K562 (cell line): ENCODE data around the gene NCBP2. TPM values are rescaled to one million over a fixed set of nuclear protein-coding genes. Genes with fewer than 3 reads are reported as not detected.

Source experiments
- CHCHD3 ChIP-seq: fragments of 250-450 bp; sonication (Bioruptor Pico); IDR thresholded peaks from 2 replicates; pipeline ENCODE4 v2.1.2; 2022; ENCODE audit warnings: mild to moderate bottlenecking
- CHD1 ChIP-seq: fragments of 200-600 bp; sonication (generic); IDR thresholded peaks from one replicate; pipeline ENCODE4 v1.6.1; 2012; ENCODE audit warnings: mild to moderate bottlenecking, moderate library complexity, low read length, inconsistent platforms
- E2F3 ChIP-seq: fragments of 250-450 bp; sonication (Bioruptor Pico); IDR thresholded peaks from 2 replicates; pipeline ENCODE4 v1.4.0; 2020; ENCODE audit warnings: mild to moderate bottlenecking
- E2F6 ChIP-seq, 2 experiments: IDR thresholded peaks; 2 replicates each; pipeline ENCODE4 v1.6.1; 2011; ENCODE audit warnings: borderline replicate concordance in 1 of 2, control low read depth in 1 of 2, low read depth in 1 of 2, low read length in 1 of 2, mild to moderate bottlenecking in 1 of 2, mixed read lengths in 1 of 2, moderate library complexity in 1 of 2; ENCODE audit not compliant: insufficient read depth in 1 of 2, insufficient read length in 1 of 2, poor library complexity in 1 of 2, severe bottlenecking in 1 of 2; ENCODE audit errors: extremely low read depth in 1 of 2
- KLF13 ChIP-seq: fragments of 450-650 bp; IDR thresholded peaks from 2 replicates; pipeline ENCODE4 v1.6.1; 2016; ENCODE audit warnings: missing genetic modification characterization, low read depth, mild to moderate bottlenecking, missing compliant biosample characterization, moderate library complexity, borderline replicate concordance
- MAFG ChIP-seq: fragments of 450-650 bp; conservative IDR thresholded peaks from 2 replicates; pipeline ENCODE4 v1.6.1; 2016; ENCODE audit warnings: missing genetic modification characterization, missing compliant biosample characterization
- MNT ChIP-seq, 2 experiments: fragments of 450-650 bp; conservative IDR thresholded peaks; 2 replicates each; pipeline ENCODE4 v1.6.1; 2017; ENCODE audit warnings: mild to moderate bottlenecking in 2 of 2, moderate library complexity in 2 of 2
- NFE2 ChIP-seq: IDR thresholded peaks from 2 replicates; pipeline ENCODE4 v1.6.1; 2014; ENCODE audit warnings: antibody characterized with exemption, low read depth
- NKRF ChIP-seq: fragments of 450-650 bp; IDR thresholded peaks from 2 replicates; pipeline ENCODE4 v1.6.1; 2016; ENCODE audit warnings: borderline replicate concordance
- NUFIP1 ChIP-seq: fragments of 450-650 bp; IDR thresholded peaks from 2 replicates; pipeline ENCODE4 v1.6.1; 2018; ENCODE audit not compliant: partially characterized antibody
- OTX1 ChIP-seq: fragments of 450-650 bp; formaldehyde crosslinking; IDR thresholded peaks from 2 replicates; pipeline ENCODE4 v1.4.0; 2022; ENCODE audit warnings: mild to moderate bottlenecking
- RBM39 ChIP-seq: fragments of 200-400 bp; formaldehyde crosslinking; optimal IDR thresholded peaks from 2 replicates; pipeline ENCODE3; 2018; ENCODE audit warnings: low read depth, low read length
- TAF9B ChIP-seq: fragments of 450-650 bp; IDR thresholded peaks from 2 replicates; pipeline ENCODE4 v1.6.1; 2018; ENCODE audit warnings: mild to moderate bottlenecking; ENCODE audit not compliant: partially characterized antibody
- ZBTB26 ChIP-seq: fragments of 450-650 bp; formaldehyde crosslinking; IDR thresholded peaks from 2 replicates; pipeline ENCODE4 v1.4.0; 2022; ENCODE audit warnings: missing genetic modification characterization
- ZBTB8A ChIP-seq: fragments of 450-650 bp; IDR thresholded peaks from 2 replicates; pipeline ENCODE4 v1.6.1; 2018; ENCODE audit warnings: mild to moderate bottlenecking, moderate library complexity; ENCODE audit not compliant: partially characterized antibody
- ZNF143 ChIP-seq: sonication (generic); formaldehyde crosslinking; IDR thresholded peaks from 2 replicates; pipeline ENCODE4 v1.9.0; 2022; ENCODE audit warnings: mild to moderate bottlenecking, missing genetic modification reagents
- ZNF197 ChIP-seq: fragments of 200-800 bp; sonication (Bioruptor generic); IDR thresholded peaks from 2 replicates; pipeline ENCODE4 v1.6.1; 2016; ENCODE audit warnings: low read depth, missing genetic modification characterization, missing compliant biosample characterization
- ZNF263 ChIP-seq: sonication (generic); formaldehyde crosslinking; IDR thresholded peaks from 2 replicates; pipeline ENCODE4 v1.8.0; 2022; ENCODE audit warnings: mild to moderate bottlenecking, missing genetic modification reagents, borderline replicate concordance
- ZNF324 ChIP-seq: fragments of 250-450 bp; sonication (Bioruptor Pico); IDR thresholded peaks from 2 replicates; pipeline ENCODE4 v1.4.0; 2020; ENCODE audit warnings: mild to moderate bottlenecking
- ZNF507 ChIP-seq: conservative IDR thresholded peaks from 2 replicates; pipeline ENCODE4 v1.6.1; 2017; ENCODE audit warnings: missing genetic modification characterization, missing compliant biosample characterization
- ZNF57 ChIP-seq: fragments of 450-650 bp; formaldehyde crosslinking; IDR thresholded peaks from 2 replicates; pipeline ENCODE4 v1.4.0; 2020; ENCODE audit warnings: mild to moderate bottlenecking, moderate library complexity
- polyA plus RNA-seq, 8 experiments: library from polyadenylated mRNA; depleted of rRNA in 4 of 8; stranded (reverse) in 5 of 8; unstranded in 3 of 8; fragments of >200 nt; fragmentation: Nextera tagmentation in 2 of 8; fragmentation: Illumina TruSeq in 1 of 8; extraction: Ambion mirVana in 2 of 8; extraction: Trizol in 1 of 8; gene quantifications; 2 replicates each; pipeline versions ENCODE4 v1.2.1 to v1.2.3, GENCODE V29; 2011 to 2014; ENCODE audit warnings: inconsistent platforms in 1 of 8, missing spikeins in 1 of 8
- total RNA-seq, 7 experiments: library from RNA; depleted of rRNA in 6 of 7; stranded (reverse); fragments of >200 nt in 6 of 7; fragmentation: Illumina TruSeq in 2 of 7; extraction: Trizol in 2 of 7; gene quantifications; 2 replicates each; pipeline versions ENCODE4 v1.2.1 to v1.2.3, GENCODE V29; 2011 to 2021; ENCODE audit warnings: low replicate concordance in 1 of 7

NCBP2 gene
- total and polyA plus RNA-seq, 9 of the 15 experiments (the other 6 are each of a cell fraction or from before 2014, with no cell fraction given): 56.4 to 102 (median 82.3) TPM

GRCh38 chr3:196988241-196989029 lies 46.1 kb upstream of the NCBP2 start (continued):
- TF ChIP-seq MNT (conservative IDR thresholded peaks at IDR 0.05) (peak in 1 of 2 experiments; percentile 74; a peak in 3 of 4 replicates), KLF13 (tag) (no peak), ZNF143 (CRISPR knock-in tag) (no peak), ZNF263 (CRISPR knock-in tag) (0 out of 2 replicates have a peak, but pooled peaks have one; percentile 15), ZNF57 (CRISPR knock-in tag) (no peak), ZBTB26 (CRISPR knock-in tag) (no peak), ZNF197 (CRISPR knock-in tag) (peak; percentile 65; the same call in 1 of the 2 replicates), RBM39 (no peak), TAF9B (no peak), ZNF324 (no peak), ZBTB8A (no peak), E2F6 (IDR thresholded peaks at IDR 0.05; ENCODE audit: borderline replicate concordance in 1 of 2, extremely low read depth in 1 of 2, insufficient read depth in 1 of 2, insufficient read length in 1 of 2, low read depth in 1 of 2, low read length in 1 of 2, poor library complexity in 1 of 2, severe bottlenecking in 1 of 2) (peak in 1 of 2 experiments; percentile 60), CHD1 (no peak), NUFIP1 (no peak), ZNF507 (tag) (no peak), E2F3 (CRISPR knock-in tag) (peak; percentile 70; the same call in 1 of the 2 replicates), CHCHD3 (CRISPR knock-in tag) (no peak), OTX1 (no peak), NKRF (no peak), NFE2 (peak; percentile 71; the same call in 1 of the 2 replicates), MAFG (tag) (peak; percentile 57; the same call in 1 of the 2 replicates)
